Upper lobe of left lung (tissue), 4 donors: ENCODE results near the gene SEPTIN1.

Source experiments
- CTCF ChIP-seq, 6 experiments: fragments of 450-650 bp in 4 of 6; fragments of 200-600 bp in 2 of 6; sonication (generic) in 2 of 6; IDR thresholded peaks; one replicate each; pipeline ENCODE4 v1.5.1; 2016 to 2019; ENCODE audit warnings: antibody characterized with exemption in 6 of 6
- EP300 ChIP-seq, 4 donors: sonication (generic); formaldehyde crosslinking; IDR thresholded peaks; one replicate each; pipeline ENCODE4 v1.5.1; 2017; ENCODE audit warnings: antibody characterized with exemption in 4 of 4, control low read depth in 2 of 4
- POLR2A ChIP-seq, 4 donors: fragments of 450-650 bp; IDR thresholded peaks; one replicate each; pipeline ENCODE4 v1.5.1; 2016 to 2017; ENCODE audit warnings: antibody characterized with exemption in 4 of 4, mild to moderate bottlenecking in 2 of 4
- POLR2AphosphoS5 ChIP-seq, 2 donors: sonication (generic); formaldehyde crosslinking; IDR thresholded peaks; one replicate each; pipeline ENCODE4 v1.5.1; 2017; ENCODE audit warnings: antibody characterized with exemption in 2 of 2

GRCh38 chr16:30376461-30376902, 5.9 kb downstream of the SEPTIN1 start:
- TF ChIP-seq CTCF (IDR thresholded peaks at IDR 0.05) (no peak), POLR2AphosphoS5 (IDR thresholded peaks at IDR 0.05) (no peak), POLR2A (IDR thresholded peaks at IDR 0.05) (no peak), EP300 (IDR thresholded peaks at IDR 0.05) (no peak)
